Heart left ventricle (tissue), 16 donors: Measurements from ENCODE around the gene WDR5. TPM values are rescaled to one million over a fixed set of nuclear protein-coding genes. Genes with fewer than 3 reads are reported as not detected.

Experiments
- ATAC-seq, 4 donors: fragments of 200-7000 bp; cut with Tn5 transposase; one replicate each; pipeline ENCODE4 v1.9.1; 2020 to 2022; ENCODE audit warnings: moderate library complexity in 4 of 4, mild to moderate bottlenecking in 3 of 4, moderate number of reproducible peaks in 1 of 4
- DNase-seq, 5 donors: peaks; one replicate each; pipeline ENCODE4 v3.0.0-alpha.2; 2020
- H3K27ac ChIP-seq, 12 donors: fragments of 200-600 bp; sonication (generic) in 4 of 12; one replicate each; pipeline versions ENCODE4 v1.5.0 to v1.8.0; 2016 to 2022; ENCODE audit warnings: mild to moderate bottlenecking in 2 of 12
- H3K27me3 ChIP-seq, 9 donors: fragments of 200-600 bp; sonication (generic) in 2 of 9; one replicate each; pipeline versions ENCODE4 v1.5.1 to v1.8.0; 2016 to 2022; ENCODE audit warnings: mild to moderate bottlenecking in 3 of 9
- H3K36me3 ChIP-seq, 9 donors: fragments of 200-600 bp; sonication (generic) in 2 of 9; one replicate each; pipeline versions ENCODE4 v1.5.0 to v1.8.0; 2018 to 2022; ENCODE audit warnings: mild to moderate bottlenecking in 2 of 9
- H3K4me1 ChIP-seq, 12 donors: fragments of 200-600 bp; sonication (generic) in 4 of 12; one replicate each; pipeline versions ENCODE4 v1.5.0 to v1.8.0; 2016 to 2022; ENCODE audit warnings: mild to moderate bottlenecking in 3 of 12
- H3K4me3 ChIP-seq, 12 donors: fragments of 200-600 bp; sonication (generic) in 4 of 12; one replicate each; pipeline versions ENCODE4 v1.5.0 to v1.8.0; 2017 to 2022; ENCODE audit warnings: mild to moderate bottlenecking in 9 of 12, moderate library complexity in 4 of 12
- H3K9me3 ChIP-seq, 12 donors: fragments of 200-600 bp; sonication (generic) in 4 of 12; one replicate each; pipeline versions ENCODE4 v1.5.0 to v1.8.0; 2016 to 2022; ENCODE audit warnings: mild to moderate bottlenecking in 1 of 12
- CTCF ChIP-seq, 12 donors: fragments of 200-600 bp; sonication (generic) in 4 of 12; IDR thresholded peaks; one replicate each; pipeline versions ENCODE4 v1.5.0 to v1.8.0; 2018 to 2022; ENCODE audit warnings: antibody characterized with exemption in 12 of 12, mild to moderate bottlenecking in 5 of 12
- POLR2A ChIP-seq, 2 donors: fragments of 450-650 bp; IDR thresholded peaks; one replicate each; pipeline ENCODE4 v1.6.1; 2017; ENCODE audit warnings: antibody characterized with exemption in 2 of 2, mild to moderate bottlenecking in 2 of 2, moderate library complexity in 2 of 2
- WGBS, 4 donors: extraction: QIAGEN DNeasy Blood & Tissue Kit in 2 of 4; methylation state at CpG; one replicate each; pipeline versions ENCODE4 v1.1.5 to v1.1.7; 2013 to 2018; 5-methylcytosine and 5-hydroxymethylcytosine counted together
- intact Hi-C, 10 donors: fragments of 100-400 bp; cut with DNase I; formaldehyde crosslinking; loops; one replicate each; pipeline versions ENCODE4 v1.11.1 to v1.14.2; 2022
- polyA plus RNA-seq, 2 donors: library from polyadenylated mRNA; stranded (reverse); fragments of 200-250 nt; gene quantifications; one replicate each; pipeline ENCODE4 v1.2.3, GENCODE V29; 2013
- total RNA-seq, 9 donors: library from RNA; depleted of rRNA in 2 of 9; stranded (reverse); fragments of >200 nt in 2 of 9; fragmentation: NEBNext Ultra II Directional in 3 of 9; extraction: Animal tissue kit (Norgen Biotek cat#: 25700) in 3 of 9; gene quantifications; one replicate each; pipeline versions ENCODE4 v1.1.0 to v1.2.4, GENCODE V29; 2016 to 2023
- donor health status: ischemic (EF 13 %, LVEDD 7.1; RV severe dilation, severe dysfunction).
- donor health status: healthy with polysubstance abuse.
- donor health status: DM: no; HTN: yes; CAD: no.
- donor health status: DM: no; HTN: no; CAD: no.
- donor health status: ischemic (EF 25% LVEDD 6.9; RV normal size, moderate dysfunction).
- donor health status: ischemic (EF 25% LVEDD 5.7; RV mildly dilated, moderate dysfunction).
- donor health status: healthy.
- donor health status: DM: yes; HTN: yes; CAD: no.
- donor health status: ischemic (EF 35%, LVEDD 5.7; RV mildly dilated, moderate dysfunction).
- donor health status: nonischemic (EF 11% LVEDD 7.7; RV severe dilation, severe dysfunction).
- donor health status: DM: yes; HTN: yes; CAD: no.
- donor health status: PGD.
- donor health status: ischemic (EF 29% LVEDD 5.4; RV normal size, mild dysfunction).
- donor health status: nonischemic (EF 23%, LVEDD 6.1; RV moderate dilation, normal function).

The WDR5 gene
- total and polyA plus RNA-seq, 11 donors, result 12.9 to 24.7 (median 17.2) TPM

GRCh38 chr9:134192311-134192950 is 56.5 kb downstream of the WDR5 start:
- DNase-seq, result peak in 2 of 5 donors; percentile 19 to 36
- Histone ChIP-seq H3K9me3 (no peaks in the 10 kb centered on the region), H3K27me3 (peaks cover 0 to 6% (median 0%) of the 10 kb centered on the region in 9 donors), H3K4me3 (no peak overlapping the region), H3K4me1 (peaks cover 0 to 22% (median 7%) of the 10 kb centered on the region in 12 donors), H3K36me3 (no peaks in the 10 kb centered on the region), H3K27ac (no peak overlapping the region)
- TF ChIP-seq CTCF (IDR thresholded peaks at IDR 0.05), result no peak
- TF ChIP-seq POLR2A (IDR thresholded peaks at IDR 0.05), result no peak
- 88 to 94% (median 92%) methylated on average over 9 to 12 of the region's 12 CpGs for WGBS, 4 donors
- intact Hi-C loops, result no loop called here
- ATAC-seq, result no peak

DNA sequence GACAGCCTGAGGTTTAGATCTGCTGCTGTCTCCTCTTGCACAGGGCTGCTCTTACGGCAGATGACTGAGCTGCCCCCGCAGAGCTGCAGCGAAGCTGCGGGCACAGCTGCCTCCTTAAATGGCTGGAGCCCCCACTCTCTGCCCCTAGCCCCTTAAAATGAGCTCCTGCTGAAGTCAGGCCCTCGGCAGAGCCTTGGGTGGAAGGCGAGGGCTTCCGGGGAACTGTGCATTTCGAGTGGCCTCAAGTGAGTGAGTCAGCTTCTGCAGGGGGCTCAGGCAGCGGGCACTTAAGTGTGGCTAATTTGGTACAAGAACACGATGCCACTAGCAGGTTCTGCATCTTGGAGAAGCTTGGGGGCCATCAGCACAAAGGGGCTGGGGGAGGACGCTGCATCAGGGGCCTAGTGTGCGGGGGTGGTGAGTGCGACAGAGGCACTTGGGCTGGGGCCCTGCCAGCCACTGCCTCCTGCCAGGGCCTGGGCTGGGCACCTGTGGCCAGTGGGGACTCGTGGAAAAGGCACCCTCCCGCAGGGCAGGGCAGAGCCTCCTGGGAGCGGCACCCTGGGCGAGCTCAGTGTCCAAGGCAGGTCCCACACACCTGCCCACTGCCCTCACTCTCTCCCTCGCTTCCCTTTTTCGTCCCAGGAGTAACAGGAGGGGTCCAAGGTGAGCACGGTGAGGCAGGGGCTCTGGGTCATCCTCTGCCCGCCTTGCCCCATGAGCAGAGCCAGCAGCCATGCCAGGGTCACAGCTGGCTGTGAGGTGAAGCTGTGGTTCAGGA is 57.3 kb downstream of the WDR5 start:
- H3K36me3 ChIP-seq, result no peaks in the 10 kb centered on the region
- DNase-seq (peak in 3 of 5 donors; percentile 18 to 38 (median 20)), ATAC-seq (no peak)
- intact Hi-C loops, result no loop called here
- peaks cover 0 to 22% (median 7%) of the 10 kb centered on the region in 12 donors for H3K4me1 ChIP-seq
- peaks cover 0 to 6% (median 0%) of the 10 kb centered on the region in 9 donors for H3K27me3 ChIP-seq
- no peak for TF ChIP-seq CTCF (IDR thresholded peaks at IDR 0.05)
- TF ChIP-seq POLR2A (IDR thresholded peaks at IDR 0.05), result no peak
- H3K9me3 ChIP-seq, result no peaks in the 10 kb centered on the region
- WGBS, 4 donors, result 90 to 95% (median 94%) methylated on average over 14 to 21 of the region's 21 CpGs
- no peak overlapping the region for H3K27ac ChIP-seq
- H3K4me3 ChIP-seq, result no peak overlapping the region

- H3K27ac ChIP-seq, result no peak overlapping the region
- 70 to 86% (median 83%) methylated on average over 7 to 11 of the region's 11 CpGs for WGBS, 4 donors
- H3K36me3 ChIP-seq, result no peaks in the 10 kb centered on the region
- TF ChIP-seq CTCF (IDR thresholded peaks at IDR 0.05), result no peak
- no peak for TF ChIP-seq POLR2A (IDR thresholded peaks at IDR 0.05)
- H3K9me3 ChIP-seq, result no peaks in the 10 kb centered on the region
- ATAC-seq, result no peak
- no peak overlapping the region for H3K4me3 ChIP-seq
- H3K27me3 ChIP-seq, result no peaks in the 10 kb centered on the region
- intact Hi-C loops, result no loop called here
- DNase-seq, result peak in 2 of 5 donors; percentile 15 to 33
- H3K4me1 ChIP-seq, result peaks cover 0 to 13% (median 0%) of the 10 kb centered on the region in 12 donors
Measured at GRCh38 chr9:134193912-134194535, 58.1 kb downstream of the WDR5 start.

GRCh38 chr9:134195558-134195957 is 59.7 kb downstream of the WDR5 start:
- Histone ChIP-seq H3K9me3 (peaks cover 0 to 1% (median 0%) of the 10 kb centered on the region in 12 donors), H3K4me1 (peaks cover 0 to 10% (median 0%) of the 10 kb centered on the region in 12 donors), H3K27me3 (no peaks in the 10 kb centered on the region), H3K36me3 (no peaks in the 10 kb centered on the region), H3K27ac (no peak overlapping the region), H3K4me3 (no peak overlapping the region)
- peak in 1 of 4 donors; percentile 26 for ATAC-seq
- 59 to 64% (median 62%) methylated on average over 6 of the region's 6 CpGs for WGBS, 4 donors
- intact Hi-C loops, result no loop called here
- no peak for DNase-seq
- no peak for TF ChIP-seq POLR2A (IDR thresholded peaks at IDR 0.05)
- TF ChIP-seq CTCF (IDR thresholded peaks at IDR 0.05), result no peak
